Measurements from ENCODE around the gene TRAPPC13.
"Not testable (repeated sequence)": the region's sequence is repeated elsewhere in the genome, so short reads cannot be mapped to it uniquely, and the experiment has no call there.

TRAPPC13 gene

DNA sequence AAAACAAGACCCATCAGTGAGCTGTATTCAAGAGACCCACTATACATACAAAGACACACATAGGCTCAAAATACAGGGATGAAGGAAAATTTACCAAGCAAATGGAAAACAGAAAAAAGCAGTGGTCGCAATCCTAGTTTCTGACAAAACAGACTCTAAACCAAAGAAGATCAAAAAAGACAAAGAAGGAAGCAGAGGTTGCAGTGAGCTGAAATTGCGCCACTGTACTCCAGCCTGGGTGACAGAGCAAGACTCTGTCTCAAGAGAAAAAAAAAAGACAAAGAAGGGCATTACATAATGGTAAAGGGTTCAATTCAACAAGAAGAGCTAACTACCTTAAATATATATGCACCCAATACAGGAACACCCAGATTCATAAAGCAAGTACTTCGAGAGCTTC is 51.2 kb downstream of the TRAPPC13 start:
- not testable (repeated sequence) for DNase-seq (ENCODE audit: low read depth, low spot score)

DNA sequence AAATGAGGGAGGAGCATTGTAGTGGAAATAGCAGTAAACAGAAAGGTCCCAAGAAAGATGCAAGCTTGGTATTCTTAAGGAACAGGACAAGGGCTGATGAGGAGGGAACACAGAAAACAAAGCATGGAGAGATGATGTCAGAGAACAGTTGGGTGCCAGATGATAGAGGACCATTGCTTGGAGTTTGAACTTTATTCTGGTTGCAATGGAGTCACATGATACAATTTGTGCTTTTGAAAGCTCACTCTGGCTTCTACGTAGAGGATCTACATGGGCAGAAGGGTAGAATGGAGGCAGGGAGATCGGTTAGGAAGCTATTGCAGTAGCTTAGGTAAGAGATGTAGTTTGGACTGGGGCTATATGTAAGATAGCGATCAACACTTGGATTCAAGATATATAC is 57.3 kb downstream of the TRAPPC13 start:
- DNase-seq (ENCODE audit: low read depth, low spot score): no peak

DNA sequence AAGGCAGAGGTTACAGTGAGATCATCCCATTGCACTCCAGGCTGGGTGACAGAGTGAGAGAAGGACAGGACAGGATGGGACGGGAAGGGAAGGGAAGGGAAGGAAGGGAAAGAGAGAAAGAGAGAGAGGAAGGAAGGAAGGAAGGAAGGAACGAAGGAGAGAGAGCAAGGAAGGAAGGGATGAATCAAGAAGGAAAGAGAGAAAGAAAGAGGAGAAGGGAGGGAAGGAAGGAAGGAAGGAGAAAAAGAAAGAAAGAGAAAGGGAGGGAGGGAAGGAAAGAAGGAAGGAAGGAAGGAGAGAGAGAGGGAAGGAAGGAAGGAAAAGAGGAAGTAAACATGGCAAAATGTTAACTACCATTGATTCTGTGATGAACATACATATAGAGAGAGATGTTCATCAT is 68.3 kb downstream of the TRAPPC13 start:
- no peak for DNase-seq (ENCODE audit: low read depth, low spot score)

DNA sequence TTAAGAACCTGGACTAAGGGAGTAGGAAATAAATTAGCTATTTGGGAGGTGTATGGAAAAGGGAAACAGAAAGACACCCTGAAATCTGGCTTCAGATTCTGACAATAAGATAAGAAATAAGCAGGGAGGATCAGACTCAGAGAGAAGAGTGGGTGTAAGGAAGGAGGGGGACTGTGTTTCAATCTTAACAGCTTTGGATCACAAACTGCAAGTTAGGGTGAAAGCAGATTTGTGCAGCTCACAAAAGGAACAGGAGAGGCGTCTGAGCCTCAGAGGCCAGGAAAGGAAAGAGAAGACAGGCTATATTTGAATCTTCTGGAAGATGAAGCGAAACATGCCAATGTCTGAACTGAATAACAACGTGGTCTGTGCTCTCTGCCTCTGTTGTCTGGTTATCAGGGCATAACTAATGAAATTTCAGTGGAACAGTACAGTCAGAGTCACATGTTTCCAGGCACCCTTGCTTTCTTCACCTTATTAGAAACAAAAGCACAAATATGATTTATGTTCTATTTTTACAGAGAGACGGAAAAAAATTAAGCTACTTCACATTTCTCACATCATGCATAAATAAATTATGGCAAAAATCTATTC is 70.4 kb downstream of the TRAPPC13 start:
- no peak for DNase-seq (ENCODE audit: low read depth, low spot score)

DNA sequence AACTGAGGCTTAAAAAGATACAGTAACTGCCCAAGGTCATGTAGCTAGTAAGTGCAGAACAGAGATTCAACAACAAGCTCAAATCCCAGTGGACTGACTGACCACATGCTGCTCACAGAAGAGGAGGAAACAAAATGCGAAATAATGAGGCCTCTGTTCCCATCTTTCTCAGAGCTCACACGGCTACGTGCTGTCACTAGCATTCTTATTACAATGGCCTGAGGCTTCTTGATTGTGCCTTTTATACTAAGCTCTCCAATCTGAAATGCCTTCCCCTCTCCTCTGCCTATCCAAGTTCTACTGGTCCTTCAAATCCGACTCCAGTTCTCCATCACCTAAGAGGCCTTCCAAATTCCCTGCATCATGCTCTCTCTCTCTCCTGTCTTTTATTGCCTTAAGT is 71.1 kb downstream of the TRAPPC13 start:
- DNase-seq (ENCODE audit: low read depth, low spot score): peak; percentile 3

DNA sequence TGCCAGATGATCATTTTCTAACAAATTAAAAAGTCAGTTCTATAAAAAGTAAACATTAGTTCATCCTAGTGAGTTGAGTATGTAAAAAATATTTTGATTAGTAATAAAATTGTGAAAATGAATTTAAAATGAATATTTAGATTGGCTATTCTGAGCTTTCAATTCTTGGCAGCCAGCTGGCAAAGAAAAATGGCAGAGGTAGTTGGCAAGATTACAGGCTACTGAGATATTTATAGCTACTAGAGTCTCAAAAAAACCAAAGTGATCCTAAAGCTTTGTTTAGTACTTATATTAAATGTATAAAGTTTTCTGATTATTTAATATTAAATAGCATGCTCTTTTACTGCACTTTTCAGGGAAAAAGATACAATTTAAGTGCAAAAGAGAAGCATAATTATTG is 72.1 kb downstream of the TRAPPC13 start:
- DNase-seq (ENCODE audit: low read depth, low spot score): no peak

DNA sequence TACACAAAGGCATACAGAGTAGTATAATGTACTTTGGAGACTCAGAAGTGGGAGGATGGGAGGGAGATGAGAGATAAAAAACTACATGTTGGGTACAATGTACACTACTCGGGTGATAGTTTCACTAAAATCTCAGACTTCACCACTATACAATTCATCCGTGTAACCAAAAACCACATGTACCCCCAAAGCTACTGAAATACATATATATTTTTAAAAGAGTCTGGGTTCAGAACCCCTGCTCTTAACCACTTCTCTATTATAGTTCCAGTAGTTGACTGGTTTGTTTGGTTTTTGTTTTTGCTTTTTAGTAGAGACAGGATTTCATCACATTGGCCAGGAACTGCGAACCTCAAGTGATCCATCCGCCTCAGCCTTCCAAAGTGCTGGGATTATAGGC is 74.5 kb downstream of the TRAPPC13 start:
- DNase-seq (ENCODE audit: low read depth, low spot score): no peak

DNA sequence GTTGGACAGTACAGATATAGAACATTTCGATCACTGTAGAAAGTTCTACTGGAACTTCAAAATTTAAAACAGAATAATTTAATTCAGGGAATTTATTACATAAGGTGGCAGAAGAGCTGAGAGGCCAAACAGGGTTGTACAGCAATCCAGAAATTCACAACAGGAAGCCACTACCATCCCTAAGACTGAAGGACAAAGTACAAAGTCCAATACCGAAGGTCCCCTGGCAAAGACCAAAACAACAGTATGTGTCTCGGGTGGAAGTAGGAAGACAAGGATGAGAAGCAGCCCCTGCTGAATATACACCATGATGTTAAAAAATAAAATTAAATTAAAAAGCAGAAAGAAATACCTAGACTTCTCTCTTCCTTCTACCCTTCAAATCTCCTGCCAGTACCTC is 77.2 kb downstream of the TRAPPC13 start:
- no peak for DNase-seq (ENCODE audit: low read depth, low spot score)

DNA sequence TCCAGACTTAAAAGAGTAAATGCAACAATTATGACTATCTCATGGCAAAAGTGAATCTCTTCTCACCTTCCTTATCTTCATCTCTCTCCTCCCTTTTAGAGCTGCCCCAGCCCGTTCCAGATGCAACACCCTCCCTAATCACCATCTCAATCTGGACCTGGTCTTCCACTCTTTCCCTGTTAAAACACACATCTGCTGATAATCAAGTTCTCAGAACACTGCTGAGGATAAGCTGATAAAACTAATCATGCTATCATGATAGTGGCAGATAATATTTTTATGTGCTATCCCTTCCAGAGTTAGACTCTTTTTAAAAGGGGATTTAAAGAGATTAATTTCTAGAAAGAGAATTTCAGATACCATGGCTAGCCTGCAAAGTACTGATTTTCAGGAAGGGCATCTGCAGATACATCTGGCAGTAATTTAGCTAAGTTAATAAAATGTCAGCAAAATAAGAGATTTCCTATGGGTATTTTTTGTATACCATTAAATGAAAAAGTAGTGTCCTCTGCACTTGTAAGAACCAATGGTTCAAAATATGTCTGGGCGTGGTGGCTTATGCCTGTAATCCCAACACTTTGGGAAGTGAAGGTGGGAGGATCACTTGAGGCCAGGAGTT is 79.9 kb downstream of the TRAPPC13 start:
- DNase-seq (ENCODE audit: low read depth, low spot score): no peak

DNA sequence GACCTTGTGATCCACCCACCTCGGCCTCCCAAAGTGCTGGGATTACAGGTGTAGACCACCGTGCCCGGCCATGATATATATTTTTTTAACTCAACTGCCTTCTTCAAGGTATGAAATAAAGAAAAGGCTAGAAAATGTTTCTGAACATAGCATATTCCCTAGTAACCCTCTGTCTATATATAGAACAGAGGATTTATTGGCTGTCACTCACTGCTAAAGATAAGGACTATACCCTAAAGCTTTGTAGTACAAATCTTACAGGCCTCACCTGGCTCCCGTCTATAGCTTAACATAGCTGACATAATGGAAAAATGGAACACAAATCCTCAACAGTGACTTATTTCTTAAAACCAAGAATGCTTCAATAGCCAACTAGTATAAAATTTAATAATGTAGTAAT is 82.8 kb downstream of the TRAPPC13 start:
- no peak for DNase-seq (ENCODE audit: low read depth, low spot score)

DNA sequence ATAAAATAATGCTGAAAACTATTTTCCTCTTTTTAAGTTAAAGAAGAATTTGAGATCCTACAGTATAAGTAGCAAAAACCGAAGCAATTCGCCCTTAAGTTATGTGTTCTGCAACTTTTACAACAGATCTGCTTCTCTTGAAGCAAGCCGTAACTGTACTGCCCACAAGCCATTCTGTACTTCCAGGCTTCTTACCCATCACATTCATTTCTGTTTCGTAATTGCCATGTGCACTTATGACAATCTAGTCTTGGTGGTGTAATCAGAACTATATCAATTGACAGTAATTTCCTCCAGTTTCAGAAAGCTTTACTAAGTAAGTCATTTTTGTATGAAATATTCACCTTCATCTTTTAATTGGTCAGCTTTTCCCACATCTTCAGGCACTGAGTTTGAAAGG is 83.3 kb downstream of the TRAPPC13 start:
- no peak for DNase-seq (ENCODE audit: low read depth, low spot score)

Measured in ELF-1 (cell line).